ENCODE data around the gene ESPNL. TPM values are rescaled to one million over a fixed set of nuclear protein-coding genes. Genes with fewer than 3 reads are reported as not detected.

Gene ESPNL
- total and polyA plus RNA-seq, 9 of the 15 experiments (the other 6 are each of a cell fraction or from before 2014, with no cell fraction given) = 0.03 to 0.09 (median 0.05) TPM; not detected in 3

DNA sequence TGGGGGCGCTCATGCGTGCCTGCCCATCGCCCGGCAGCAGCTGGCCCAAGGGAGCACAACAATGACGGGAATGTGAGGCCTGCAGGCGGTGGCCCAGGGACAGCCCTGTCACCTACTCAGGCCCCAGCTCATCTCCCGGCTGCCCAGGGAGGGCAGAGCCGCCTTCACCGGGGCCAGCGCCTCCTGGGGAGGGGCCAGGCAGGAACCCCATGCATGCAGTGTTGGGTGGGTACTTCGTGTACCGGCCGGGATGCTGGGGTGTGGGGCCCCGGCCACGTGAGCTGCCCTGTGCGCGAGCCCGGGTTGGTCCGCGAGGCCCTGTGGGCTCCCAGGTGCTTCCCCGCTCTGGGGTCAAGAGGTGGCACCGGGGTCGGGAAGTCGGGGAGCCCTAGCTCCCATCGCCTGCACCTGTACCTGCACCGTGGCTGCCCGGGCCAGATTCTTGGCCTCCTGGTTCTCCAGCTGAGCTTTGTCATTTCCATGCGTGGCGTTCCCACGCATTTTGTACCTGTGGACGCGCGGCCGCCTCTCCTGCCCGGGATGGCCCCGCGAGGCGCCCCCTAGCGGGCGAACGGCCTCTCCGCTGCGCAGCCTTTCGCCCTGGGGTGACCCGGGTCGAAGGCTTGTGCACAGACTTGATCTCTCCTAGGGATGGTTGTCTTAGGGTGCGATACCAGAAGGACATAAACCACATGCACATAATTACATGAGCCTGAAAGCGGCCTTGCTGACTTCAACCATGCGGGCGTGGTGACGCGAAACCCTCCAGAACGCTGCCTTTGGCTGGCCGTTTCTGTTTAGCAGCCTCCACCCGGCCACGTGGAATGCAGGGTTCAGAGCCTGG is 39.3 kb downstream of the ESPNL start (continued):
- TF ChIP-seq ZBTB5 (IDR thresholded peaks at IDR 0.05) = no peak
- peak; percentile 68 to 86 (median 80) for TF ChIP-seq CTCF (IDR thresholded peaks at IDR 0.05 in 2 of 3, conservative IDR thresholded peaks at IDR 0.05 in 1 of 3; ENCODE audit: insufficient read depth in 2 of 3, low read depth in 1 of 3, low read length in 3 of 3)
- TF ChIP-seq CREM (IDR thresholded peaks at IDR 0.05; ENCODE audit: low read depth) = 0 out of 2 replicates have a peak, but pooled peaks have one; percentile 25
- no peak for TF ChIP-seq PTTG1 (tag; IDR thresholded peaks at IDR 0.05; ENCODE audit: low read depth)
- TF ChIP-seq CEBPB (tag; IDR thresholded peaks at IDR 0.05) = no peak
- TF ChIP-seq MAX (CRISPR knock-in tag; IDR thresholded peaks at IDR 0.05) = peak; percentile 42
- 0 out of 2 replicates have a peak, but pooled peaks have one; percentile 30 for TF ChIP-seq FOXP1 (CRISPR knock-in tag; IDR thresholded peaks at IDR 0.05)
- TF ChIP-seq, protein P1, sequence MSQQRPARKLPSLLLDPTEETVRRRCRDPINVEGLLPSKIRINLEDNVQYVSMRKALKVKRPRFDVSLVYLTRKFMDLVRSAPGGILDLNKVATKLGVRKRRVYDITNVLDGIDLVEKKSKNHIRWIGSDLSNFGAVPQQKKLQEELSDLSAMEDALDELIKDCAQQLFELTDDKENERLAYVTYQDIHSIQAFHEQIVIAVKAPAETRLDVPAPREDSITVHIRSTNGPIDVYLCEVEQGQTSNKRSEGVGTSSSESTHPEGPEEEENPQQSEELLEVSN (IDR thresholded peaks at IDR 0.05; ENCODE audit: borderline replicate concordance in 1 of 2, extremely low read depth in 1 of 2, insufficient read depth in 1 of 2, insufficient read length in 1 of 2, low read depth in 1 of 2, low read length in 1 of 2, poor library complexity in 1 of 2, severe bottlenecking in 1 of 2) = peak in 1 of 2 experiments; percentile 58
- TF ChIP-seq ZNF644 (tag; IDR thresholded peaks at IDR 0.05; ENCODE audit: low read depth) = no peak
- no peak for TF ChIP-seq NCOA4 (IDR thresholded peaks at IDR 0.05; ENCODE audit: partially characterized antibody)
- TF ChIP-seq RB1 (IDR thresholded peaks at IDR 0.05; ENCODE audit: low read depth) = 0 out of 2 replicates have a peak, but pooled peaks have one; percentile 17
- TF ChIP-seq CAMTA2 (CRISPR knock-in tag; conservative IDR thresholded peaks at IDR 0.05) = no peak
- TF ChIP-seq KDM2B (CRISPR knock-in tag; IDR thresholded peaks at IDR 0.05) = 0 out of 2 replicates have a peak, but pooled peaks have one; percentile 52
